Measurements from ENCODE around the gene DENND1B. TPM values are rescaled to one million over a fixed set of nuclear protein-coding genes. Genes with fewer than 3 reads are reported as not detected.
A peak's percentile ranks its signal among the peaks of the same experiment; 100 is the strongest.

Gene DENND1B
- total RNA-seq, 1 experiment from 2014 or later: 9.6 TPM

DNA sequence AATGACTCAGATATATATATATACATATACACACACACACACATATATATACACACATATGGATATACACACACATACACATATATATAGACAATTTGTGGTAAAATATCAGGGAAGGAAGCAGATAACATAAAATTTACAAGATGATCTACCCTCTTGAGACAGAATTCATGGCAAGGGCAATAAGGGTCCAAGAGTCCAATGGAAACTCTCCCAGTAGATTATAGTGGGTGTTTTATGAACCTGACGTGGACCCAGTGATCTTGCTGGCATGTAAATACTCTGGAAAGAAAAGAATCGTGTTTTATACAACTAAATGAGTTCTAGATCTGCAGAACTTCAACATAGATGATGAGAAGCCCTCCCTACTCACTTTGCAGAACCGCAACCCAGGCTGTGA lies 49.3 kb downstream of the DENND1B start:
- Histone ChIP-seq H3K4me2 (ENCODE audit: low read length) (no peak overlapping the region), H3K4me3 (replicated peaks in 1 of 2; ENCODE audit: low read depth in 1 of 2, low read length in 2 of 2) (no peak overlapping the region), H2AFZ (ENCODE audit: low read depth, low read length, poor library complexity, severe bottlenecking) (no peak overlapping the region), H3K4me1 (ENCODE audit: control insufficient read depth in 1 of 2, insufficient read depth in 2 of 2, low read length in 2 of 2) (no peaks in the 10 kb centered on the region), H3K79me2 (ENCODE audit: insufficient read depth, low read length) (no peaks in the 10 kb centered on the region), H4K20me1 (ENCODE audit: insufficient read depth) (no peaks in the 10 kb centered on the region), H3K9me2 (ENCODE audit: insufficient read depth) (no peaks in the 10 kb centered on the region), H3K27me3 (ENCODE audit: insufficient read depth, low read length) (no peaks in the 10 kb centered on the region), H3K27ac (ENCODE audit: low read depth, low read length) (no peak overlapping the region), H3K9ac (ENCODE audit: low read length) (no peak overlapping the region), H3K9me3 (ENCODE audit: control insufficient read depth in 1 of 2, insufficient read depth in 1 of 2, low read depth in 1 of 2, low read length in 2 of 2) (peaks cover 0 to 8% of the 10 kb centered on the region in 2 experiments; a peak in 2 of 4 replicates), H3K36me3 (ENCODE audit: control insufficient read depth in 1 of 2, insufficient read depth in 2 of 2, low read length in 2 of 2) (no peaks in the 10 kb centered on the region; a peak in 1 of 4 replicates)
- POLR2A ChIA-PET: no interaction called here
- ATAC-seq: no peak
- DNase-seq (ENCODE audit: low read depth, low spot score): no peak
- intact Hi-C loops (cut with micrococcal nuclease): no loop called here
- CTCF ChIA-PET: no interaction called here
- no TSS peak for BruUV-seq (replicated peaks)
- TF ChIP-seq ELF1 (IDR thresholded peaks at IDR 0.05; ENCODE audit: borderline replicate concordance, low read depth): no peak
- TF ChIP-seq POLR2AphosphoS5 (IDR thresholded peaks at IDR 0.05; ENCODE audit: low read depth, low read length): no peak
- TF ChIP-seq RAD21 (IDR thresholded peaks at IDR 0.05; ENCODE audit: low read depth): no peak
- TF ChIP-seq SRF (IDR thresholded peaks at IDR 0.05; ENCODE audit: low read depth): no peak
- no peak for TF ChIP-seq JUND (IDR thresholded peaks at IDR 0.05)
- TF ChIP-seq, protein P1, sequence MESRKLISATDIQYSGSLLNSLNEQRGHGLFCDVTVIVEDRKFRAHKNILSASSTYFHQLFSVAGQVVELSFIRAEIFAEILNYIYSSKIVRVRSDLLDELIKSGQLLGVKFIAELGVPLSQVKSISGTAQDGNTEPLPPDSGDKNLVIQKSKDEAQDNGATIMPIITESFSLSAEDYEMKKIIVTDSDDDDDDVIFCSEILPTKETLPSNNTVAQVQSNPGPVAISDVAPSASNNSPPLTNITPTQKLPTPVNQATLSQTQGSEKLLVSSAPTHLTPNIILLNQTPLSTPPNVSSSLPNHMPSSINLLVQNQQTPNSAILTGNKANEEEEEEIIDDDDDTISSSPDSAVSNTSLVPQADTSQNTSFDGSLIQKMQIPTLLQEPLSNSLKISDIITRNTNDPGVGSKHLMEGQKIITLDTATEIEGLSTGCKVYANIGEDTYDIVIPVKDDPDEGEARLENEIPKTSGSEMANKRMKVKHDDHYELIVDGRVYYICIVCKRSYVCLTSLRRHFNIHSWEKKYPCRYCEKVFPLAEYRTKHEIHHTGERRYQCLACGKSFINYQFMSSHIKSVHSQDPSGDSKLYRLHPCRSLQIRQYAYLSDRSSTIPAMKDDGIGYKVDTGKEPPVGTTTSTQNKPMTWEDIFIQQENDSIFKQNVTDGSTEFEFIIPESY (IDR thresholded peaks at IDR 0.05; ENCODE audit: extremely low read depth, insufficient replicate concordance, low read length): no peak
- RAD21 ChIA-PET (ENCODE audit: low non-redundant PET in 1 of 2, low total read pairs in 2 of 2, uncharacterized antibody in 2 of 2, unreplicated experiment in 2 of 2): no interaction called here

DNA sequence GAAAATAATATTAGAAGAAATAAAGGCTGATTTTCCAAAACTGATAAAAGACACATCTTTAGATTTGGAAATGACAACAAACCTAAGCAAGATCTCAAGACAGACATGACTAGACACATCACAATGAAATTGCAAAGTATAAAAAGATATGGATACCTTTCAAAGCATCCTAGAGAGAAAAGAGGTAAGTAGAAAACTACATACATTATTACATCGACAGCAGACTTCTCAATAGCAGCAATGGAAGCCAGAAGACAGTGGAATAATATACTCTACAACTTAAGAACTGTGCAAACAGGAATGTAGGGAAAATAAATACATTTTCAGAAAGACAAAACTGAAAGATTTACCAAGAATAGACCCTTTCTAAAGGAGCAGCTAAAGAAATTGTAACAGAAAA lies 50.2 kb downstream of the DENND1B start:
- ChIA-PET CTCF (no interaction called here), RAD21 (ENCODE audit: low non-redundant PET in 1 of 2, low total read pairs in 2 of 2, uncharacterized antibody in 2 of 2, unreplicated experiment in 2 of 2) (no interaction called here), POLR2A (no interaction called here)
- H3K9me3 ChIP-seq (ENCODE audit: control insufficient read depth in 1 of 2, insufficient read depth in 1 of 2, low read depth in 1 of 2, low read length in 2 of 2): peaks cover 0 to 8% of the 10 kb centered on the region in 2 experiments; a peak in 2 of 4 replicates
- DNase-seq (ENCODE audit: low read depth, low spot score) (peak; percentile 33), ATAC-seq (no peak)
- no peak overlapping the region for H3K9ac ChIP-seq (ENCODE audit: low read length)
- no peak overlapping the region for H3K4me2 ChIP-seq (ENCODE audit: low read length)
- BruUV-seq (replicated peaks): no TSS peak
- H3K79me2 ChIP-seq (ENCODE audit: insufficient read depth, low read length): no peaks in the 10 kb centered on the region
- no peaks in the 10 kb centered on the region for H4K20me1 ChIP-seq (ENCODE audit: insufficient read depth)
- H2AFZ ChIP-seq (ENCODE audit: low read depth, low read length, poor library complexity, severe bottlenecking): no peak overlapping the region
- H3K27ac ChIP-seq (ENCODE audit: low read depth, low read length): no peak overlapping the region
- H3K27me3 ChIP-seq (ENCODE audit: insufficient read depth, low read length): no peaks in the 10 kb centered on the region
- no peaks in the 10 kb centered on the region; a peak in 1 of 4 replicates for H3K36me3 ChIP-seq (ENCODE audit: control insufficient read depth in 1 of 2, insufficient read depth in 2 of 2, low read length in 2 of 2)
- intact Hi-C loops (cut with micrococcal nuclease): no loop called here
- no peak overlapping the region for H3K4me3 ChIP-seq (replicated peaks in 1 of 2; ENCODE audit: low read depth in 1 of 2, low read length in 2 of 2)
- H3K4me1 ChIP-seq (ENCODE audit: control insufficient read depth in 1 of 2, insufficient read depth in 2 of 2, low read length in 2 of 2): no peaks in the 10 kb centered on the region
- no peaks in the 10 kb centered on the region for H3K9me2 ChIP-seq (ENCODE audit: insufficient read depth)
- TF ChIP-seq POLR2AphosphoS5 (IDR thresholded peaks at IDR 0.05; ENCODE audit: low read depth, low read length) (no peak), EGR1 (IDR thresholded peaks at IDR 0.05; ENCODE audit: low read depth) (no peak), CBX3 (IDR thresholded peaks at IDR 0.05; ENCODE audit: low read depth) (peak; percentile 96), EZH2phosphoT487 (IDR thresholded peaks at IDR 0.05; ENCODE audit: borderline replicate concordance) (no peak), FOSL1 (IDR thresholded peaks at IDR 0.05; ENCODE audit: low read depth) (no peak)
- TF ChIP-seq, protein P2, sequence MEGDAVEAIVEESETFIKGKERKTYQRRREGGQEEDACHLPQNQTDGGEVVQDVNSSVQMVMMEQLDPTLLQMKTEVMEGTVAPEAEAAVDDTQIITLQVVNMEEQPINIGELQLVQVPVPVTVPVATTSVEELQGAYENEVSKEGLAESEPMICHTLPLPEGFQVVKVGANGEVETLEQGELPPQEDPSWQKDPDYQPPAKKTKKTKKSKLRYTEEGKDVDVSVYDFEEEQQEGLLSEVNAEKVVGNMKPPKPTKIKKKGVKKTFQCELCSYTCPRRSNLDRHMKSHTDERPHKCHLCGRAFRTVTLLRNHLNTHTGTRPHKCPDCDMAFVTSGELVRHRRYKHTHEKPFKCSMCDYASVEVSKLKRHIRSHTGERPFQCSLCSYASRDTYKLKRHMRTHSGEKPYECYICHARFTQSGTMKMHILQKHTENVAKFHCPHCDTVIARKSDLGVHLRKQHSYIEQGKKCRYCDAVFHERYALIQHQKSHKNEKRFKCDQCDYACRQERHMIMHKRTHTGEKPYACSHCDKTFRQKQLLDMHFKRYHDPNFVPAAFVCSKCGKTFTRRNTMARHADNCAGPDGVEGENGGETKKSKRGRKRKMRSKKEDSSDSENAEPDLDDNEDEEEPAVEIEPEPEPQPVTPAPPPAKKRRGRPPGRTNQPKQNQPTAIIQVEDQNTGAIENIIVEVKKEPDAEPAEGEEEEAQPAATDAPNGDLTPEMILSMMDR (IDR thresholded peaks at IDR 0.05 in 2 of 3, conservative IDR thresholded peaks at IDR 0.05 in 1 of 3; ENCODE audit: borderline replicate concordance in 1 of 3, insufficient read depth in 1 of 3, low read depth in 2 of 3, low read length in 2 of 3): no peak

Data from HCT116 (cell line).